ENCODE data around the gene EPHB1. TPM values are rescaled to one million over a fixed set of nuclear protein-coding genes. Genes with fewer than 3 reads are reported as not detected.

EPHB1 gene
- total RNA-seq, 4 donors from 2014 or later = 2.3 to 5.6 (median 4.6) TPM

- no peaks in the 10 kb centered on the region for H3K36me3 ChIP-seq
- intact Hi-C loops (cut with DNase I) = no loop called here
- WGBS, 2 donors = 82 to 88% methylated on average over 5 of the region's 5 CpGs
- H3K27me3 ChIP-seq = no peaks in the 10 kb centered on the region
- DNase-seq = no peak
- no peak overlapping the region for H3K27ac ChIP-seq
- TF ChIP-seq POLR2A (IDR thresholded peaks at IDR 0.05) = no peak
- TF ChIP-seq, protein P1, sequence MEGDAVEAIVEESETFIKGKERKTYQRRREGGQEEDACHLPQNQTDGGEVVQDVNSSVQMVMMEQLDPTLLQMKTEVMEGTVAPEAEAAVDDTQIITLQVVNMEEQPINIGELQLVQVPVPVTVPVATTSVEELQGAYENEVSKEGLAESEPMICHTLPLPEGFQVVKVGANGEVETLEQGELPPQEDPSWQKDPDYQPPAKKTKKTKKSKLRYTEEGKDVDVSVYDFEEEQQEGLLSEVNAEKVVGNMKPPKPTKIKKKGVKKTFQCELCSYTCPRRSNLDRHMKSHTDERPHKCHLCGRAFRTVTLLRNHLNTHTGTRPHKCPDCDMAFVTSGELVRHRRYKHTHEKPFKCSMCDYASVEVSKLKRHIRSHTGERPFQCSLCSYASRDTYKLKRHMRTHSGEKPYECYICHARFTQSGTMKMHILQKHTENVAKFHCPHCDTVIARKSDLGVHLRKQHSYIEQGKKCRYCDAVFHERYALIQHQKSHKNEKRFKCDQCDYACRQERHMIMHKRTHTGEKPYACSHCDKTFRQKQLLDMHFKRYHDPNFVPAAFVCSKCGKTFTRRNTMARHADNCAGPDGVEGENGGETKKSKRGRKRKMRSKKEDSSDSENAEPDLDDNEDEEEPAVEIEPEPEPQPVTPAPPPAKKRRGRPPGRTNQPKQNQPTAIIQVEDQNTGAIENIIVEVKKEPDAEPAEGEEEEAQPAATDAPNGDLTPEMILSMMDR (IDR thresholded peaks at IDR 0.05) = no peak
- no peak overlapping the region for H3K4me3 ChIP-seq (replicated peaks in 1 of 3)
- H3K4me1 ChIP-seq = no peaks in the 10 kb centered on the region
- H3K9me3 ChIP-seq = no peaks in the 10 kb centered on the region
Observed at GRCh38 chr3:135072431-135072830, 277.4 kb downstream of the EPHB1 start.

DNA sequence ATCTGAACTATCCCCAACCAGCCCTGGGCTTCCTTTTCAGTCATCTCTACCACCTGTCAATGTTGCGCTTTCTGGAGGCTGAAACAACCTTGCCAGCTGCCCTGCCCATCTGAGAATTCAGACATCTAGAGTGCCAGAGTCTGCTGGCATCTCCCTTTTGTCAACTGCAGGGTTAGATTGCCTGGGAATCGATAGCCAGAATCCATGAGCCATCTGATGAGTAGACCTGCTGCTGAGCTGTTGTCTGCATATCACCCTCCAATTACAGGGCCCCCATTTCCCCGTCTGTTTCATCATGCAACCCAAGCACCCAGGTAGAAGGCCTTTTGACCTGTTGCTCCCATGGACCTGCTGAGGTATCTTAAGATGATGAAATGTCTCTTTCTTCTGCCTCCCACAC is 280.1 kb downstream of the EPHB1 start:
- Histone ChIP-seq H3K27me3 (no peaks in the 10 kb centered on the region), H3K4me1 (no peaks in the 10 kb centered on the region)
- WGBS, 2 donors = 96 to 97% methylated on average over 3 of the region's 3 CpGs

DNA sequence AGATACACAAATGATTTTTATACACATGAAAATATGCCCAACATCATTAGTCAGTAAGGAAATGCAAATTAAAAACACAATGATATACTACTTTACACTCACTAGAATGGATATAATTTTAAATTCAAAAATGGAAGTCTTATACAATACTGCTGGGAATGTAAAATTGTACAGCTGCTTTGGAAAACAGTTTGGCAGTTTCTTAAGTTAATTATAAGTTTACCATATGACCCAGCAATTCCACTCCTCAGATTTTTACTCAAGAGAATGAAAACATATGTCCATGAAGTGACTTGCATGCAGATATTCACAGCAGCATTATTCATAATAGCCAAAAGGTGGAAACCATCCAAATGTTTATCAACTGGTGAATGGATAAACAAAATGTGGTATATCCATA is 281.3 kb downstream of the EPHB1 start:
- Histone ChIP-seq H3K9me3 (no peaks in the 10 kb centered on the region), H3K4me3 (replicated peaks in 1 of 3) (no peak overlapping the region), H3K27me3 (no peaks in the 10 kb centered on the region), H3K27ac (no peak overlapping the region), H3K36me3 (no peaks in the 10 kb centered on the region), H3K4me1 (peaks cover 0 to 3% of the 10 kb centered on the region in 2 donors)
- no peak for DNase-seq
- no peak for TF ChIP-seq POLR2A (IDR thresholded peaks at IDR 0.05)
- TF ChIP-seq, protein P1 (IDR thresholded peaks at IDR 0.05) = no peak
- intact Hi-C loops (cut with DNase I) = no loop called here

More for the DNA sequence above, 280.1 kb downstream of the EPHB1 start:
- Histone ChIP-seq H3K4me3 (replicated peaks in 1 of 3) (no peak overlapping the region), H3K9me3 (no peaks in the 10 kb centered on the region), H3K27ac (no peak overlapping the region), H3K36me3 (no peaks in the 10 kb centered on the region)
- intact Hi-C loops (cut with DNase I) = no loop called here
- no peak for TF ChIP-seq POLR2A (IDR thresholded peaks at IDR 0.05)
- TF ChIP-seq, protein P1 (IDR thresholded peaks at IDR 0.05) = no peak
- no peak for DNase-seq

- intact Hi-C loops (cut with DNase I) = no loop called here
- Histone ChIP-seq H3K4me3 (replicated peaks in 1 of 3) (no peak overlapping the region), H3K9me3 (no peaks in the 10 kb centered on the region), H3K27me3 (no peaks in the 10 kb centered on the region), H3K4me1 (peaks cover under 1 to 12% of the 10 kb centered on the region in 2 donors), H3K36me3 (no peaks in the 10 kb centered on the region), H3K27ac (no peak overlapping the region)
- 58 to 60% methylated on average over 3 of the region's 3 CpGs for WGBS, 2 donors
- TF ChIP-seq, protein P1 (IDR thresholded peaks at IDR 0.05) = no peak
- no peak for TF ChIP-seq POLR2A (IDR thresholded peaks at IDR 0.05)
- no peak for DNase-seq
Observed at GRCh38 chr3:135077186-135077585, 282.1 kb downstream of the EPHB1 start.

DNA sequence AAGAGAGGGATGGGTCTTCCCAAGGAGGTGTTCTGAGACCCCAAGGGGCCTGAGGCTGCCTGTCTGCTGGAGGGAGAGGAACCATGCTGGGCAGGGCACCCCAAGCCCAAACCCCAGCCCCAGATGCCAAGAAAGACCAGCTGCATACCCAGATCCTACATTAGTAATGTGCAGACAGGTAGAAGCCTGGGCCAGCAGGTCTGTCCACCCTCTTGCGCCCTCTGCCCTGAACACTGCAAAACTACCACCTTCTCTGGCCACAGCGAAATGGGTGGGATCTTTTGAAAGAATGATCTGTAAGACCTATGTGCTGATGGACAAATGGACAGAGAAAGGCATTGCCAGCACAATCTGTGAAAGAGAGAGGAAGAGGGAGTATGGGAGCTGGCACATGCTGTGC is 283.2 kb downstream of the EPHB1 start:
- intact Hi-C loops (cut with DNase I) = no loop called here
- TF ChIP-seq, protein P1 (IDR thresholded peaks at IDR 0.05) = no peak
- no peak for TF ChIP-seq POLR2A (IDR thresholded peaks at IDR 0.05)
- Histone ChIP-seq H3K4me1 (peaks cover 10 to 23% of the 10 kb centered on the region in 2 donors), H3K4me3 (replicated peaks in 1 of 3) (no peak overlapping the region), H3K27me3 (no peaks in the 10 kb centered on the region), H3K27ac (no peak overlapping the region), H3K36me3 (no peaks in the 10 kb centered on the region), H3K9me3 (no peaks in the 10 kb centered on the region)
- WGBS, 2 donors = 92 to 94% methylated on average over 2 of the region's 2 CpGs
- DNase-seq = no peak

Measured in thyroid gland (tissue), 4 donors.